GM19455 (cell line): Measurements from ENCODE around the gene PDE6G.
"Not testable (repeated sequence)": the region's sequence is repeated elsewhere in the genome, so short reads cannot be mapped to it uniquely, and the experiment has no call there.

Source experiments
- ATAC-seq: cut with Tn5 transposase; IDR thresholded peaks from one replicate; pipeline ENCODE4 v1.9.1; 2021; ENCODE audit not compliant: unreplicated experiment

Gene PDE6G

DNA sequence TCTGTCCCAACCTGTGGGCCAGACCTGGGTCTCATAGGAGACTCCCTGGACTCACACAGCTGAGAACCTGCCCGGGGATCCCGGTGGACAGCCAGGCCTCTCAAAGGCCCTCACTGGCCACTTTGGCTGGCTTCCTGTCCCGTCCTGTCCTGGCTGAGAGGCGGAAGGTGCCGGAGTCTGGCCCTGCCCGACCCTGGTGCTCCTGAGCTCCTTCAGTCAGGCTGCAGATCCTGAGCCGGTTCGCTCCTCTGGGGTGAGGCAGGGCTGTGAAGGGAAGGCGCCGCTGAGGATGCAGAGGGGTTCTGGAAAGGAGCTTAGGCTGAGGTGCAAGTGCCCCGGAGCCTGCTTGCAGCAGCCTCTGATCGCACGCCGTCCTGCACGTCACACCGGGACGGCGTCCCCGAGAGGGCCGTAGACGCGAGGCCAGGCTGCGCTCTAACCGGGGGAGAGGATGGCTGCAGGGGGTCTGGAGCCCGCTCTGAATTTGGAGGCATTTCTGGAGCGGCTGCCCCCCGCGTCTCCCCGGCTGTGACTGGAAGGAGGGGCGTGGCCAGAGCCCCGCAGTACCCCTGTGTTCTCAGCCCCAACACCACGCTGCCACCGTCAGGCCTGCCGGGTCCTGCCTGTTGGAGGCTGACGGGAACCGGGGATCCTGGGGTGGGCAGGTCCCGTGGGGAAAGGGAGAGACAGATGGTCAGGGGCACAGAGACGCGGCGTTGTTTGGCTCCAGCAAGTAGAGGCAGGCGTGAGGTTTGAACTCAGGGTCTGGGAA lies 31.6 kb upstream of the PDE6G start:
- ATAC-seq: no peak

DNA sequence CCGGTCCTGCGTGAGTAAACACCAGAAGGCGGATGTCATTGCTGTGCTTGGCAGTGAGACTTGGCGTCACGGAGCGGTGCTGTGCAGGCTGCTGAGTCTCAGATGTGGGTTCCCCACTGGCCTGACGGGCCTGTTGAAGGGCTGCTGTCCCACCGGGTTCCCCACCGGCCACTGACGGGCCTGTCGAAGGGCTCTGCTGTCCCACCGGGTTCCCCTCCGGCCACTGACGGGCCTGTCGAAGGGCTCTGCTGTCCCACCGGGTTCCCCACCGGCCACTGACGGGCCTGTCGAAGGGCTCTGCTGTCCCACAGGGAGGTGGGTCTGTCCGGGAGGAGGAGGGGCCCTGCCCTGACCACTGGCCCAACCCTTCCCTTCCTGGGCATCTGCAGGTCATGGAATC lies 30.3 kb upstream of the PDE6G start:
- ATAC-seq: no peak

DNA sequence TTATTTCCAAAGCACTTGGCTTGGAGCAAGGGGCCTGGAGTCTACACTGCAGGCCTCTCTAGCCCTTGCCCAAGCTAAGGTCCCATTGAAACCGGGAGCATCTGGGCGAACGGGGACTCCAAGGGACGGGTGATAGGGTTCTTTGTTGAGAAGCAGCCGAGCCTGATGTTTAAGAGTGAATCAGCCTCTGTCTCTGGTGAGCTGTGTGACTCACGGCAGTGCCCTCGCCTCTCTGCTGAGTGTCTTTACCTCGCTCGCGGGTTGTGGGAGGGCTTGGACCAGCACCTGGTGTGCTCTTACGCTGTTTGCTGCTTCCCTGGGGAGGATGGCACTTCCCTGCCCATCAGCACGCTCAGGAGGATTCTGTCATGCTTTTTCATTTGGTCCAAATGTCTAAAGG lies 28.8 kb upstream of the PDE6G start:
- no peak for ATAC-seq

DNA sequence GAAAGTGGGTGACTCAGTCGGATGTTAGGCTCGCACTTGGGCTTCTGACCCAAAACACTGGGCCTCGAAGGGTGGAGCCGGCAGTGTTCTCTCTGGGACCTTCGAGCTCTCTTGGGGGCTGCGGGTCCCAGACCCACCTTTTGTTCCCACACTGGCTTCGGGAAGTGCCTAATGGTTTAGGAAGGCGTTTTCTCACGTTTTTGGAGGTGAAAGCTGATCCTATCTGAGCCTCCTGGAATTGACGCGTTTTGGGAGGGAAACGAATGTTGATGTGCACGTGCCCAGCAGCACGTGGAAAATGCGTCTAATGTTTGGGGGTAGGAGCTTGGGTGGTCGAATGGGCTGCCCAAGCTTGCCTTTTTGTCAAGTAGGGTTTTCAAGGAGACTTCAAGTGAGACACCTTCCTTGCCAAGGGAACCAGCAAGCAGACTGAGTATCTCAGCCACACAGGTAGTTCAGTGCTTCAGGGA lies 28.1 kb upstream of the PDE6G start:
- no peak for ATAC-seq

DNA sequence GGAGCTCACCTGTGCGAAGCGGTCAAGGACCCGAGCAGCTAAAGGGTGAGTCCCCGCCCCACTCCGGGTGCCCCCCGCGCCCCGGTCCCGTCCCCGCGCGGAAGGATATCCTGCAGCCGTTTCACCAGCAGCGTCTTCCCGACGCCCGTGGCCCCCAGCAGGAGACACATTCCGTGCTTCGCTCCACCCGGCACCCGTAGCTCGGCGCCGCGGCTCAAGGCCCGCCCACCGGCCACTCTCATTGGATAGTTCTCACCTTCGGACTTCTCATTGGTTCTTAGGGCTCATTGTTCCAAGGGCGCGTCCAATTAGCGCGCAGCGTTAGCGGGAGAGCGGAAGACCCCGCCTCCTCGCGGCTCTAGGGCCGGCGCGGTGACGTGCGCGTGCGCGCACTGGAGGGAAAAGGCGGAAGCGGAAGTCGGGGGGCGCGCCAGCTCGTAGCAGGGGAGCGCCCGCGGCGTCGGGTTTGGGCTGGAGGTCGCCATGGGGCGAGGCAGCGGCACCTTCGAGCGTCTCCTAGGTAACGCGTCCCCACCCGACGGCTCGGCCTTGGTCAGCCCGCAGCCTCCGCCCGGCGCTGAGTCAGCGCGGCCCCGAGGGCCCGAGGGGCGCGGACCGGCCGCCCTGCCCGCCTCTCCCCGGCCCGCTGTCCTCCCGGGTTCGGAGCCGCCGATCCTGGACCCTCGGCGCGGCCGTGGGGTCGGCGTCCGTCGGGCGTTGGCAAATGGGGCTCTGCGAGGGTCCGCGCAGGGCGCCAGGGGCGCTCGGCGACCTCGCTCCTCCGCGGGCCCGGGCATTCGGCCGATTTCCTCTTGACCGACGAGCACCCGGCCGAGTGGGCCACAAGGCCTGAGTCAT lies 27.5 kb upstream of the PDE6G start, which contains the start of the genes ARL16 and HGS:
Gene ARL16, minus strand, starts transcription at position 214 of the 858 bp plus-strand sequence. Its CDS starts 44 bp downstream, at position 170.
Gene HGS, plus strand, starts transcription at position 428 of the 858 bp plus-strand sequence. Its CDS starts 56 bp downstream, at position 484.
- ATAC-seq: peak; percentile 93

DNA sequence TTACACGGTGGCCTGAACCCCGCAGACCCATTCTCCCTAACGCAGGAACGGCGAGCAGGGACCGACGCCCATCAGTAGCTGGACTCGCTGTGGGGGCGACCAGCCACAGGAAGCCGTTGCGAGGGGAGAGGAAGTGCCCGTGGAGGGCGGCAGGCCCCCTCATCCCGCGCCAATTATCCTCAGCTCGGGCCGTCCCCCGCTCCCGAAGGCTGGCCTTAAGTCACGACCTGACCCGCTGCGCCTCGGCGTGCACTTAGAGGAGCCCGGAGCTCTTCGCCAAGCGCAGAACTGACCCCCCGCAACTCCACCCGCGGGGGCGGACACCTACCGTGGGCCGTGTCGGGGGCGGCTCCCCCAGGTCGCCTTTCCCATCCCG lies 26.9 kb upstream of the PDE6G start:
- peak; percentile 16 for ATAC-seq

DNA sequence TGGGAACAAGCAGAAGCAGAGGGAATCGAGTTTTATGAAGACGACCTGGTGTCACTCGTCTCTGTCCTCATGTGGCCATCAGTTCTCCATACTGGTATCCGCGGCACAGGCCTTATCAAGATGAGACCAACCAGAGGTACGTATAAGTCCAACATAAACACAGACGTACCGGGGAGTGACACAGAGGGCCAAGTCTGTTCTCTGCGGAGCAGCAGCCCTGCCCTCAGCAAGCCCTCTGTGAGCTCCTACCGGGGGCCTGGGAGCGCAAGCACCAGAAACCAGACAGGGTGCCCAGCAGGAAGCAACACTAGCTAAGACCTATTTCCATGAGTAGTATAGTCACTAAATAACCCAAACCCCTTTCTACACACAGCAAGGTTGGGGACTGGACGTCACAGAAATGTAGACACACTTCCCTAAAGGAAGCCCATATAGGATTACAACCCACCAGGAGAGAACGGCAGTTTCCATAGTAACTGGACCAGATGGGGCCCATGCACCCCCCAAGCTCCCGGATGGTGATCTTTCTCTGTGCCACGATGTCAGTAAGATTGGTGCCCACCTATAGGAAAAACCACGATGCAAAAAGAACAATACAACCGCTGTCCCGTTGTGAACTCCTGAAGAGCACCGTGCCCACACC lies 26.3 kb upstream of the PDE6G start:
- ATAC-seq: no peak

DNA sequence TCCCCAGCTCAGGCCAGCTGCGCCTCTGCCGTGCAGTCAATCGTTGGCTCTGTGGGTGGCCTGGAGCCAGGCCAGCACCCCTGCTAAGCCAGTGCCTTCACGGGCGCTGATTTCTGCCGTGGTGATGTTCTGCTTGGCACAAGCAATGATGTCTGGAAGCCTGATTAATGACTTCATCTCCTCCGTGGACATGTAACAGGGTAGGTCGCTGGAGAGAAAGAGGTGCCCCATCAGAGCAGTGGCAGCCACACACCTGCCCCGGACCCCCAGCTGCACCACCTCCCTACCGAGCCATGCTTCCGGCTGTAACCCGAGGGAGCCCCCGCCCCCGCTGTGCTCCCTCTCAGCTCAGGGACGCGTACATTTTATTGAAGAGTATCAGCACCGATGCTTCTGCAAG lies 25.3 kb upstream of the PDE6G start:
- ATAC-seq: no peak

DNA sequence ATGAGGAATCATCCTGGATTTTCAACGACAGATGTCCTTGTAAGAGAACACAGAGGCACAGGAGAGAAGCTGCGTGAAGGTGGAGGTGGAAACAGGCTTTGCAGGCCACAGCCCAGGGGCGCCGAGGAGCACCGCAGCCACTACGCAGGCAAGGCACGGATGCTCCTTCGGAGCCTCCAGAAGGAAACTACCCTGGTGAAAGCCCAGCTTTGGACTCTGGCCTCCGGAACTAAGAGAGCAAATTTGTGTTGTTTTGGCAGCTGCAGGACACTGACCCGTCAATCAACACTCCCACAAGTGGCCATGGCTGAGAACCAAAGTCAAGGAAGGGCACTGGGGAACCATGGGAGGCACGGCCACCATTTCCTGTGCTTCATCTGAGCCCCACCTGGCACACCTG lies 23.8 kb upstream of the PDE6G start:
- no peak for ATAC-seq

DNA sequence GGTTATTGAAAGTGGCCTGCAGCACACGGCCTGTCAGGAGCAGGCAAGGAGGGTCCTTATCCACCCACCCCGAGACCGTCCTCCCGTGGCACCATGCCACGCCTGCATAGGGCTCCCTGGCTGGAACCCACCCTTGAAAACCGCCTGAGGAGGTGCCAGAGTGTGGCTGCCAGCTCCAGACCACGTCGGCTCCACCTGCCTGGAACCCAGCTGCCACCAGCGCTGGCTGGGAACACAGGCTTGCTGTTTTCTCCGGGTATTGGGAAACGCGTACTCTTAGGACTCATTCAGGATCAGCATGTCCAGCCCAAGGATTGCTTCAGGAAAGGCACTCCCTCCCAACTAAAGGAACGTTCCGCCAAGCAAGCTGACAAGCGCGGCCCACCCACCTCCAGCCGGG lies 20.6 kb upstream of the PDE6G start:
- ATAC-seq: no peak

DNA sequence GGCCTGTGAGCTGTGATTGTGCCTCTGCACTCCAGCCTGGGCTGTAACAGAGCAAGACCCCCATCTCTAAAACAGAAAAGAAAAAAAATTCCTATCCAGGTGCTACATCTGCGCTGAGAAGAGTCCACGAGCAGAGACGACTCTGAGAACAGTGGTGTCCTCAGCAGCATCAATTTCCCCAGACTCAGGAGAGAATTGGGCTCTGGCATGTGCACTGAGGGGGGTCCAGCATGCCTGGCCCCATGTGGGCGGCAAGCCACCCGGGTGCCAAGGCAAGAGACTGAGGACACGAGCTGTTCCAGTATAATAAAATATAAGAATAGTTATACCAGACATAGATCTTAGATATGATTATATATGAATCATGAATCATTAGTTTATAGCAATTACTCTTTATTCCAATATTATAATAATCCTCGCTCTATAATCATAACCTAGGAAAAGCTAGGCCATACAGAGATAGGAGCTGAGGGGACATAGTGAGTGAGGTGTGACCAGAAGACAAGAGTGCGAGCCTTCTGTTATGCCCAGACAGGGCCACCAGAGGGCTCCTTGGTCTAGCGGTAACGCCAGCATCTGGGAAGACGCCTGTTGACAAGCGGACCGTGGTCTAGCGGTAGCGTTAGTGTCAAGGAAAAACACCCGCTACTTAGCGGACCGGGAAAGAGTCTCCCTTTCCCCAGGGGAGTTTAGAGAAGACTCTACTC lies 19.3 kb upstream of the PDE6G start:
- not testable (repeated sequence) for ATAC-seq

DNA sequence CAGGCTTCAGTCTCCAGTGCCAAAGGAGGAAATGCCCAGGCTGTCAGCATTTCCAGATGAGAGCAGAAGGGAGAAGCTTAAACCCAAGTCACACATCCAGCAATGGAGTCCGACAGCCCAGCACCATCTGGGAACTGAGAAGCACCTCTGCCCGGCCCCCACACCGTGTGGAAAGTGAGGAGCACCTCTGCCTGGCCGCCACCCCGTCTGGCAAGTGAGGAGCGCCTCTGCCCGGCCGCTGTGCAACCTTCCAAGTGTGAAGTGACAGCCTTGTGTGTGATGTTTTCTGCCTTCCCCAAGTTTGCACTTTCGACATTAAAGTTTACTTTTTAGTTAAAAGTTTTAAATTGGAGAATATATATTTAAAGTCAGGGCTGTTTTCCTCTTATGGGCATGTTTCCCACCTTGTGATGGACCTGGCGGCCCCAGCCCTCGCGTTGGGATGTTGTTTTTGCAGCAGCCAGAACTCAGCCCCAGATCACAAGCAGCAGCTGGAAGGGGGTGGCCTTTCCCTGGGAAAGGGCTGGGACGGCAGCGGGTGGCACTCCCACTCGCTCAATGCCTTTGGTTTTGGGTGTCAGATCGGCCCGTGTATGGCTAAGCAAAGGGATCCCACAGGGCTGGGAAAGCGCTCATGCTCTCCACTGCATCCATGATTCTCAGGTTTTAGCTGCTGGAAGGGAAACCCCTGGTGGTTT lies 17.4 kb upstream of the PDE6G start:
- ATAC-seq: no peak

DNA sequence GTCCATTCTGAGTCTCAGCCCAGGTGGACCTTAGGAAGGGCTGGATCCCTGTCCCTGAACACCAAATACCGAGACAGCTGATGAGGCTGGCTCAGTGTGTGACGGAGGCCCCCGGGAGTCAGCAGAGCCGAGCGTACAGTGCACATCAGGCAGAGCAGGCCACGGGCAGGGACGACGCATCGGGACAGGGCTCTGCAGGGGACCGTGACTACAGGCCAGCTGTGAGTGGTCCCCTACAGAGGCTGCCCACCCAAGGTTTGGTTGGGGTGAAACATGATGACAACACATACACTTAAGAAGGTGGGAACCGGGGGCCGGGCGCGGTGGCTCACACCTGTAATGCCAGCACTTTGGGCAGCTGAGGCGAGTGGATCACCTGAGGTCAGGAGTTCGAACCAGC lies 16.6 kb upstream of the PDE6G start:
- ATAC-seq: no peak

DNA sequence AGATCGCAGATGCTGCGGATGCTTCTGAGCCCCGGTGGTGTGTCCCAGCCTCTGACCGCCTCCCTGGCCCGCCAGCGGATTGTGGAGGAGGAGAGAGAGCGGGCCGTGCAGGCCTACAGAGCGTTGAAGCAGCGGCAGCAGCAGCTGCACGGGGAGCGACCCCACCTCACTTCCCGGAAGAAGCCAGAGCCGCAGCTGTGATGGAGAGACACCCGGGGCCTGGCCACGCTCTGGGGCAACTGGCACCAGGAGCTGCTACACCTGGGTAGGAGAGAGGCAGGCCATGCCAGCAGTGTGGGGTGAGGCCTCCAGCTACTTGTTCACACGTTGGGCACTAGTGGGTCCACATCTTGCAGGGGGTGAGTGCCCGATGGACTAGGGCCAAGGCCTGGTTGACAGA lies 16.2 kb upstream of the PDE6G start:
- no peak for ATAC-seq

DNA sequence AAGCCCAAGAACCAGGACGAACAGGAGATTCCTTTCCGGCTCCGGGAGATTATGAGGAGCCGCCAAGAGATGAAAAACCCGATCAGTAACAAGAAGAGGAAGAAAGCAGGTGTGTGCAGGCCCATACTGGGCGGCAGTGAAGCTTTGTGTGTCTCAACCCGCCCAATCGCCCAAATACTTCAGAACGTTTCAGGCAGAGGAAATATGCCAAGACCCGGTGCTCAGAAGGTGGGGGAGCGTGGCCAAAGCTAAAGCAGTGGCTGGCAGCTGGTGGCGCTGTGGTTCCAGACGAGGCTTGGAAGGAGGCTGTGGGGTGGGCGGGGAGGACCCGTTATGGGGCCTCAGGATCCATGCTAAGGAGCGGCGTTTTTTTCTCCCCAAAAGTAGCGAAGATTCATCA lies 11.4 kb upstream of the PDE6G start:
- no peak for ATAC-seq

DNA sequence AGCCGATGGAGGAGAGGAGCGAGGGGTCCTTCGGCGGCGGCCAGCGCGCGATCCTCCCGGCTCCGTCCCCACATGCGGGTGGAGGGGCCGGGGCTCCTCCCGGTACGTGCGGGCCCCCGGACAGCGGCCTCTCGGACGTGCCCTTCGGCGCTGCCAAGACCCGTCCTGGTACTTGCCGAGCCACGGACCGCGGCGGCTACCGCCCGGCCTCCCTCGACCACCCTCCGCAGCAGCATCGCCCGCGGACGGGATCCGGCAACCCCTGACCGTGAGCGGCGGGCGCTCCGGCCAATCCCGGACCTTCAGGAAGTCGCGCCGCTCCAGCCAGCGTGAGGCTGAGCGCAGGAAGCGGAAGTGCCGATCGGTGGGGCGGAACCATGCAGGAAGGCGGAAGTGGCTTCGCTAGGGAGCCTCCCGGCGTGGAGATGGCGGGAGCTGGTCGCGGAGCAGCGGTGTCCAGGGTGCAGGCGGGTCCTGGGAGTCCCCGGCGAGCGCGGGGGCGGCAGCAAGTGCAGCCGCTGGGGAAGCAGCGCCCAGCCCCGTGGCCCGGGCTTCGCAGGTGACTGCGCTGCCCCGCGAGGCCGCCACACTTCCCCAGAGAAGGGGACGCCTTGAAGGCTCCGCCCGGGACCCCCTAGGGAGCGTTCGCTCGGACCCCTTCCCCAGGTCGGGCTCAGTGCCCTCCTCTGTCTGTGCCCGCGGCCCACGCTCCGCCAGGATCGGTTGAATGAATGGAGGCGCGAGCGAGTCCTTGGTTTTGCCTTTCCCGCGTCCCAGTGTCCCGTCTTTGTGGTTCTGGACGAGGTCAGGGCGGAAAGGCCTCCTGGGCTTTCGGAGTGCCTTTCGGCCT lies 10.2 kb upstream of the PDE6G start, which contains the start of the genes CCDC137 and OXLD1:
Gene CCDC137, plus strand, starts transcription at position 396 of the 850 bp plus-strand sequence. Its CDS starts 30 bp downstream, at position 426.
Gene OXLD1, minus strand, starts transcription at position 264 of the 850 bp plus-strand sequence. Its CDS starts 28 bp downstream, at position 236.
- ATAC-seq: peak; percentile 90

DNA sequence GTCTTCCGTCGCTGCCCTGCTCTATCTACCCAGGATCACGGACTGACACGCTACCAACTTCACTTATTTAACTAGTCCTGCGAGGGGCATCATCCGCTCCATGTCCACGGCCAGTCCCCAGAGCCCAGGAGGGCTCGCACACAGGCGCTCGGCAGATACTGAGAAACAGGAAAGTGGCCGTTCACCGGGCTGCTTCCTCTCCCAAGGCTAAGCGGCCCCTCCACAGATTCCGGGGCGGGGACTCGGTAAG lies 9.7 kb upstream of the PDE6G start:
- peak; percentile 12 for ATAC-seq

DNA sequence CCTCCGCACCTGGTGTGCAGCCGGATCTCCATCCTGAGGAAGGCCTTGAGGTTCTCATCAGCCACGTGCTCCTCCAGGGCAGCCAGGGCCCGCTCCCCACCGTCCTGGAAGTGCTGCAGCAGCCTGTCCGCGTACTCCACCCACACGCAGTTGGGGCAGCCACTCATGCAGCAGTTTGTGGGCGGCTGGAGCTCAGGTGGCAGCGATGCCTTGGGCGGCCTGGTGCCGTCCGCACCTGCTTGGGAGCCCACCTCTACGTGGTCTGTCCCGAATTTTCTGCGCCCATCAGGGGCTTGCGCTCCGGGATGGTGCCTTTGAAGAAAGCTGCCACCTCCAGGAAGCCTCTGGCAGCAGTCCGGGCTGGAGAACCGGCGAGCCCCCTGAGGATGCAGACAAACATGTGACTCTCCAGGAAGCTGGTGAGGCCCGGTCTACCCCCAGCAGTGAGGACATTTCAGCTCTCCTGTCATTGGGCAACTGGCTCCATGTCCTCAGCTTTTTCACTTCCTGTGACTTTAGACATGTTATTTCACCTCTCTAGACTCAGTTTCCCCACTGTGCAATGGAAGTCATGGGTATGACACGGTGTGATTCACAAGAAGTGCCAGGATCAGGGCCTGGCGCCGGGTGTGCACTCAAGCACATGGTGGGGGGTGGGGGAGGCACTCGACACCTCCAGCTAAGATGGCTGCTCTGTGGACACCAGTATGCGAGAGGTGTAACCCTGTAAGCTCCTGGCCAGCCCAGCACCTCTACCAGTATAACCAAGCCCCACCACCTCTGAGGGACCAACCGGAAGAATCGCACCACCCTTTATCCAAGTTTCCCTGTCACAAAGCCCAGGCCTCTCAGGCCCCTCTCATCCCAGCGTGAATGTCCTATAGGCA lies 9.1 kb upstream of the PDE6G start:
- no peak for ATAC-seq
